ENCODE data around the gene SPATA6.

SPATA6 gene

GRCh38 chr1:48430832-48431231 lies 41.2 kb downstream of the SPATA6 start:
- TF ChIP-seq, protein P1, sequence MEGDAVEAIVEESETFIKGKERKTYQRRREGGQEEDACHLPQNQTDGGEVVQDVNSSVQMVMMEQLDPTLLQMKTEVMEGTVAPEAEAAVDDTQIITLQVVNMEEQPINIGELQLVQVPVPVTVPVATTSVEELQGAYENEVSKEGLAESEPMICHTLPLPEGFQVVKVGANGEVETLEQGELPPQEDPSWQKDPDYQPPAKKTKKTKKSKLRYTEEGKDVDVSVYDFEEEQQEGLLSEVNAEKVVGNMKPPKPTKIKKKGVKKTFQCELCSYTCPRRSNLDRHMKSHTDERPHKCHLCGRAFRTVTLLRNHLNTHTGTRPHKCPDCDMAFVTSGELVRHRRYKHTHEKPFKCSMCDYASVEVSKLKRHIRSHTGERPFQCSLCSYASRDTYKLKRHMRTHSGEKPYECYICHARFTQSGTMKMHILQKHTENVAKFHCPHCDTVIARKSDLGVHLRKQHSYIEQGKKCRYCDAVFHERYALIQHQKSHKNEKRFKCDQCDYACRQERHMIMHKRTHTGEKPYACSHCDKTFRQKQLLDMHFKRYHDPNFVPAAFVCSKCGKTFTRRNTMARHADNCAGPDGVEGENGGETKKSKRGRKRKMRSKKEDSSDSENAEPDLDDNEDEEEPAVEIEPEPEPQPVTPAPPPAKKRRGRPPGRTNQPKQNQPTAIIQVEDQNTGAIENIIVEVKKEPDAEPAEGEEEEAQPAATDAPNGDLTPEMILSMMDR (IDR thresholded peaks at IDR 0.05; ENCODE audit: low read depth, low read length, missing control alignments), result no peak
- no peak for DNase-seq (ENCODE audit: extremely low read depth, low read depth)
- no peak overlapping the region for H3K4me3 ChIP-seq (replicated peaks; ENCODE audit: low read depth, low read length)

DNA sequence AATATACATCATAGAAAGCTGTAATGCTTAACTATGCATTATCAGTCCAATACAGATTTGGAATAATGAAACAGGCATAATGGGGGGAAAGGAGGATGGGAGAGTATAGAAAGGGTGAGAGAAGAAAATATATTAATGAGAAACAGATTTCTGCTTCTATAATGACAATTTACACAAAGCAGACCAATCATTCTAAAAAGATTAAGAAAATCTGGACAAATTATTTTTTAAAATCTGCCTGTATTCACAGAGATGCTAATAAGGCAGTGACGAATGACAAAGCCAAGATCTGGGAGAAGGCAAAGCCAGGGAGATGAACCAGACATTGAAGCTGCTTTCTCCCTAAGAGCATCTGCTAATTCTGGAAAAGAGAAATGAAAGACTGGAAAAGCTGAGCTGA lies 50.0 kb downstream of the SPATA6 start:
- H3K4me3 ChIP-seq (replicated peaks; ENCODE audit: low read depth, low read length), result no peak overlapping the region
- no peak for DNase-seq (ENCODE audit: extremely low read depth, low read depth)

DNA sequence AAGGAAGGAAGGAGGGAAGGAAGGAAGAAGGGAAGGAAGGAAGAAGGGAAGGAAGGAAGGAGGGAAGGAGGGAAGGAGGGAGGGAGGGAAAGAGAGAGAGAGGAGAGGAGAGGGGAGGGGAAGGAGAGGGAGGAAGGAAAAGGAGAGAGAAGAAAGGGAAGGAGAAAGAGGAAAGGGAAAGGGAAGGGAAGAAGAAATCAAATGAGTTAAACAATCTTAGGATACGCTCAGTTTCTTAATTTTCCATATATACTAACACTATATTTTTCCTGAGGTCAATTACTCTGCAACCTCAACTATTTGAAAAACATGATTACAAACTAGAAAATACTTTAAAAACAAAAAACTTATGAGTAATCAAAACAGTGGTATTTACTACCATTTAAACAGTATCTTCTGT lies 53.3 kb downstream of the SPATA6 start:
- DNase-seq (ENCODE audit: extremely low read depth, low read depth), result no peak
- TF ChIP-seq, protein P1 (IDR thresholded peaks at IDR 0.05; ENCODE audit: low read depth, low read length, missing control alignments), result no peak
- H3K4me3 ChIP-seq (replicated peaks; ENCODE audit: low read depth, low read length), result no peak overlapping the region

More for the DNA sequence above, 50.0 kb downstream of the SPATA6 start:
- TF ChIP-seq, protein P1 (IDR thresholded peaks at IDR 0.05; ENCODE audit: low read depth, low read length, missing control alignments), result no peak

DNA sequence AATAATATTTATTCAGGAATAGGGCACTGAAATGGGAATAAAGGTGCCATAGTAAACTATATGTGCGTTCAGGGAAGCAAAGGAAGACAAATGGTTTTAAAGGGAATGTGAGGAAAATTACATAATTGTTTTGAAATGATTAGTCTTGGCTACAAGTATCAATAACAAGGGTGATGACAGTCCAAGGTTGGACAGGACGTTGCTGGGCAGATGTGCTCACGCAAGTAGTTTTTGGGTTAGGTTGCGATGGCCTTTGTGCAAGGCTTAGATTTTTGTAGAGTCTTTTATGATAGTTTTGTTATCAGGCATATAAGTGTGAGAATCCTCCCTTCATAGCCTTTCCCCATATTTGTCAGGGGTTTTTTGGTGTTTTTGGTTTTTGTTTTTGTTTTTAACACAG lies 57.0 kb downstream of the SPATA6 start:
- TF ChIP-seq, protein P1 (IDR thresholded peaks at IDR 0.05; ENCODE audit: low read depth, low read length, missing control alignments), result no peak
- no peak for DNase-seq (ENCODE audit: extremely low read depth, low read depth)
- no peak overlapping the region for H3K4me3 ChIP-seq (replicated peaks; ENCODE audit: low read depth, low read length)

GRCh38 chr1:48414264-48414663 lies 57.7 kb downstream of the SPATA6 start:
- TF ChIP-seq, protein P1 (IDR thresholded peaks at IDR 0.05; ENCODE audit: low read depth, low read length, missing control alignments), result no peak
- no peak for DNase-seq (ENCODE audit: extremely low read depth, low read depth)
- no peak overlapping the region for H3K4me3 ChIP-seq (replicated peaks; ENCODE audit: low read depth, low read length)

- TF ChIP-seq, protein P1 (IDR thresholded peaks at IDR 0.05; ENCODE audit: low read depth, low read length, missing control alignments), result no peak
- no peak overlapping the region for H3K4me3 ChIP-seq (replicated peaks; ENCODE audit: low read depth, low read length)
- DNase-seq (ENCODE audit: extremely low read depth, low read depth), result no peak
Observed at GRCh38 chr1:48405940-48406339, 66.1 kb downstream of the SPATA6 start.

GRCh38 chr1:48405400-48405799 lies 66.6 kb downstream of the SPATA6 start:
- no peak for DNase-seq (ENCODE audit: extremely low read depth, low read depth)
- TF ChIP-seq, protein P1 (IDR thresholded peaks at IDR 0.05; ENCODE audit: low read depth, low read length, missing control alignments), result no peak
- H3K4me3 ChIP-seq (replicated peaks; ENCODE audit: low read depth, low read length), result no peak overlapping the region
